ENCODE data around the gene BLOC1S5. TPM values are rescaled to one million over a fixed set of nuclear protein-coding genes. Genes with fewer than 3 reads are reported as not detected.

BLOC1S5 gene
- total and polyA plus RNA-seq, 2 of the 8 experiments (the other 6 are each of a cell fraction or from before 2014, with no cell fraction given), result 3.4 to 17.2 TPM

DNA sequence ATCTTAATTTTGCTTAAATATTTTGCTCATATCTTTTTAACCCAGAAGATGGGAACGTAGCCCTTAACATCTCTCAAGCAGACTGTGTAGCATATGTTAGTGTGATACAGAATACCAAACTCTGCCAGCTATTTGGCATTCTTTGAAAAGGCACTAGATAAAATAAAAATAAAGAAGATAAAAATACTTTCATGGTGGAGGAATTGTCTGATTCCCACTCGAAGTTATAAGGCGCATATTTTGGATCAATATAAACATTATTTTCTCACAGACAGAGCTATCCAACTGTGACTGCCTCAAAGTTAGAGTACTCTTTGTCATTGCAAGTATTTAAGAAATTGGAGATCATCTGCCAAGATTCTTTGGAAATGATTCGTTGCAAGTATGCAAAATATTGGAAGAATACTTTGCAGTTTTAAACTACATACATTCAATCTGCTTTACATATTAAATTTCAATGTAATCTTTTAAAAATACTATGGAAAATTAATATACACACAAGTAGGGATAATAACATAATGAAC is 49.0 kb upstream of the BLOC1S5 start:
- Histone ChIP-seq H3K79me1 (ENCODE audit: low read depth, low read length) (no peaks in the 10 kb centered on the region), H3K79me2 (ENCODE audit: control insufficient read depth in 1 of 2, insufficient read depth in 2 of 2, low read length in 2 of 2) (no peaks in the 10 kb centered on the region), H3K56ac (replicated peaks; ENCODE audit: insufficient read length, low read depth, low read length) (no peak overlapping the region), H3K27me3 (replicated peaks in 1 of 4; ENCODE audit: control insufficient read depth in 3 of 4, extremely low read depth in 1 of 4, insufficient read depth in 3 of 4, low read length in 3 of 4) (no peaks in the 10 kb centered on the region), H3K14ac (ENCODE audit: insufficient read length) (no peak overlapping the region), H3K9ac (replicated peaks in 1 of 4; ENCODE audit: extremely low read depth in 1 of 4, low read depth in 3 of 4, low read length in 3 of 4) (no peak overlapping the region), H3K4ac (replicated peaks; ENCODE audit: insufficient read length, low read depth, low read length) (no peak overlapping the region), H3K4me3 (ENCODE audit: extremely low read depth in 1 of 4, insufficient read depth in 2 of 4, low read depth in 3 of 4, low read length in 4 of 4) (no peak overlapping the region), H3K18ac (ENCODE audit: extremely low read depth, low read length) (no peak overlapping the region), H2BK15ac (ENCODE audit: low read length) (no peak overlapping the region), H2BK20ac (ENCODE audit: low read length) (no peak overlapping the region), H3K4me2 (ENCODE audit: insufficient read depth in 1 of 2, low read depth in 2 of 2, low read length in 2 of 2) (no peak overlapping the region), H4K91ac (replicated peaks; ENCODE audit: insufficient read length, low read length) (no peak overlapping the region), H3K23ac (ENCODE audit: insufficient read length) (no peak overlapping the region), H2BK12ac (ENCODE audit: low read depth, low read length) (no peak overlapping the region), H3K27ac (ENCODE audit: low read depth, low read length) (no peak overlapping the region), H2BK120ac (replicated peaks; ENCODE audit: low read depth, low read length) (no peak overlapping the region), H3K36me3 (ENCODE audit: control insufficient read depth in 2 of 4, insufficient read depth in 4 of 4, low read length in 3 of 4) (no peaks in the 10 kb centered on the region), H2AK5ac (ENCODE audit: low read depth, low read length) (no peak overlapping the region), H3K23me2 (ENCODE audit: low read depth, low read length) (no peaks in the 10 kb centered on the region), H4K5ac (ENCODE audit: insufficient read length, low read depth, low read length) (no peak overlapping the region), H2AFZ (ENCODE audit: low read length) (no peak overlapping the region), H4K20me1 (replicated peaks in 1 of 2; ENCODE audit: control insufficient read depth in 1 of 2, insufficient read depth in 2 of 2, low read length in 2 of 2) (no peaks in the 10 kb centered on the region), H4K8ac (ENCODE audit: extremely low read depth, insufficient read depth, low read length) (no peak overlapping the region), H2BK5ac (ENCODE audit: low read depth, low read length) (no peak overlapping the region), H3K4me1 (replicated peaks in 1 of 4; ENCODE audit: control insufficient read depth in 3 of 4, insufficient read depth in 4 of 4, low read length in 3 of 4) (no peaks in the 10 kb centered on the region), H3K9me3 (ENCODE audit: insufficient read depth in 2 of 2, low read depth in 1 of 2, low read length in 1 of 2) (no peaks in the 10 kb centered on the region)
- DNase-seq (ENCODE audit: low read depth in 1 of 2, low spot score in 2 of 2) (no peak), FAIRE-seq (no peak)
- CTCF ChIA-PET (ENCODE audit: partially characterized antibody), result interaction anchor here (1.1 to 2.2 kb wide), 3 partner anchors 18 to 456 kb away, joined by 4 to 6 read pairs (median 4); no protein-coding TSS in a partner anchor
- POLR2A ChIA-PET (ENCODE audit: partially characterized antibody), result interaction anchor here (0.9 kb wide), 2 partner anchors 11 kb away, joined by 4 read pairs; partner anchors contain the start of gene EEF1E1
- WGBS, 2 experiments (ENCODE audit: extremely low coverage in 1 of 2, insufficient coverage in 1 of 2, insufficient read length in 1 of 2, insufficient replicate concordance in 2 of 2, low coverage in 1 of 2, low lambda C conversion rate in 2 of 2, missing lambda C conversion rate in 1 of 2), result 87% methylated on average over 4 of the region's 4 CpGs; no CpG with 5 or more reads in 1 of the 2 experiments
- no peak for TF ChIP-seq EGR1 (IDR thresholded peaks at IDR 0.05; ENCODE audit: borderline replicate concordance, low read depth, low read length)
- no peak for TF ChIP-seq CHD2 (IDR thresholded peaks at IDR 0.05; ENCODE audit: low read length)
- no peak for TF ChIP-seq SAP30 (IDR thresholded peaks at IDR 0.05; ENCODE audit: insufficient read depth, insufficient replicate concordance, low read length)
- no peak for TF ChIP-seq JUND (IDR thresholded peaks at IDR 0.05; ENCODE audit: low read length)
